AG10803 (cell line): Measurements from ENCODE around the gene SERPINI1.

Experiments
- DNase-seq: peaks from one replicate; pipeline ENCODE4 v3.0.0; 2010; ENCODE audit warnings: low read depth
- H3K4me3 ChIP-seq: 2 replicates; pipeline ENCODE4 v1.5.1; 2011; ENCODE audit warnings: mild to moderate bottlenecking, low read length, control low read depth
- CTCF ChIP-seq: conservative IDR thresholded peaks from 2 replicates; pipeline ENCODE4 v1.5.1; 2011; ENCODE audit warnings: mild to moderate bottlenecking, low read length, control low read depth, inconsistent platforms

Gene SERPINI1

GRCh38 chr3:167839460-167840134 is 104.1 kb downstream of the SERPINI1 start:
- no peak for DNase-seq
- TF ChIP-seq CTCF, result no peak

GRCh38 chr3:167840247-167840646 is 104.7 kb downstream of the SERPINI1 start:
- no peak for TF ChIP-seq CTCF
- H3K4me3 ChIP-seq, result no peak overlapping the region
- no peak for DNase-seq

More at GRCh38 chr3:167839460-167840134, 104.1 kb downstream of the SERPINI1 start:
- no peak overlapping the region for H3K4me3 ChIP-seq

- no peak for DNase-seq
- no peak for TF ChIP-seq CTCF
- no peak overlapping the region for H3K4me3 ChIP-seq
Measured at GRCh38 chr3:167843481-167843880, 108.0 kb downstream of the SERPINI1 start.

- no peak for TF ChIP-seq CTCF
- no peak for DNase-seq
- H3K4me3 ChIP-seq, result no peak overlapping the region
Measured at GRCh38 chr3:167843886-167844285, 108.4 kb downstream of the SERPINI1 start.

- H3K4me3 ChIP-seq, result no peak overlapping the region
- DNase-seq, result no peak
- no peak for TF ChIP-seq CTCF
Measured at GRCh38 chr3:167844528-167844927, 109.0 kb downstream of the SERPINI1 start.

- no peak overlapping the region for H3K4me3 ChIP-seq
- TF ChIP-seq CTCF, result no peak
- no peak for DNase-seq
Measured at GRCh38 chr3:167851171-167851570, 115.7 kb downstream of the SERPINI1 start.

GRCh38 chr3:167851749-167852148 is 116.2 kb downstream of the SERPINI1 start:
- DNase-seq, result no peak
- TF ChIP-seq CTCF, result no peak
- H3K4me3 ChIP-seq, result no peak overlapping the region
